Upper lobe of left lung (tissue), 4 donors: ENCODE data around the gene VAPA.

ENCODE experiments used
- POLR2AphosphoS5 ChIP-seq, 2 donors: sonication (generic); formaldehyde crosslinking; IDR thresholded peaks; one replicate each; pipeline ENCODE4 v1.5.1; 2017; ENCODE audit warnings: antibody characterized with exemption in 2 of 2
- TF ChIP-seq, protein P1 (sequence below), 6 experiments: fragments of 450-650 bp in 4 of 6; fragments of 200-600 bp in 2 of 6; sonication (generic) in 2 of 6; IDR thresholded peaks; one replicate each; pipeline ENCODE4 v1.5.1; 2016 to 2019; ENCODE audit warnings: antibody characterized with exemption in 6 of 6

GRCh38 chr18:9949315-9949714, 35.5 kb downstream of the VAPA start:
- TF ChIP-seq, protein P1, sequence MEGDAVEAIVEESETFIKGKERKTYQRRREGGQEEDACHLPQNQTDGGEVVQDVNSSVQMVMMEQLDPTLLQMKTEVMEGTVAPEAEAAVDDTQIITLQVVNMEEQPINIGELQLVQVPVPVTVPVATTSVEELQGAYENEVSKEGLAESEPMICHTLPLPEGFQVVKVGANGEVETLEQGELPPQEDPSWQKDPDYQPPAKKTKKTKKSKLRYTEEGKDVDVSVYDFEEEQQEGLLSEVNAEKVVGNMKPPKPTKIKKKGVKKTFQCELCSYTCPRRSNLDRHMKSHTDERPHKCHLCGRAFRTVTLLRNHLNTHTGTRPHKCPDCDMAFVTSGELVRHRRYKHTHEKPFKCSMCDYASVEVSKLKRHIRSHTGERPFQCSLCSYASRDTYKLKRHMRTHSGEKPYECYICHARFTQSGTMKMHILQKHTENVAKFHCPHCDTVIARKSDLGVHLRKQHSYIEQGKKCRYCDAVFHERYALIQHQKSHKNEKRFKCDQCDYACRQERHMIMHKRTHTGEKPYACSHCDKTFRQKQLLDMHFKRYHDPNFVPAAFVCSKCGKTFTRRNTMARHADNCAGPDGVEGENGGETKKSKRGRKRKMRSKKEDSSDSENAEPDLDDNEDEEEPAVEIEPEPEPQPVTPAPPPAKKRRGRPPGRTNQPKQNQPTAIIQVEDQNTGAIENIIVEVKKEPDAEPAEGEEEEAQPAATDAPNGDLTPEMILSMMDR (IDR thresholded peaks at IDR 0.05), result no peak
- no peak for TF ChIP-seq POLR2AphosphoS5 (IDR thresholded peaks at IDR 0.05)
